Measurements from ENCODE around the gene SRMS. TPM values are rescaled to one million over a fixed set of nuclear protein-coding genes. Genes with fewer than 3 reads are reported as not detected.

The SRMS gene
- total RNA-seq, 1 experiment from 2014 or later: 3.2 TPM

DNA sequence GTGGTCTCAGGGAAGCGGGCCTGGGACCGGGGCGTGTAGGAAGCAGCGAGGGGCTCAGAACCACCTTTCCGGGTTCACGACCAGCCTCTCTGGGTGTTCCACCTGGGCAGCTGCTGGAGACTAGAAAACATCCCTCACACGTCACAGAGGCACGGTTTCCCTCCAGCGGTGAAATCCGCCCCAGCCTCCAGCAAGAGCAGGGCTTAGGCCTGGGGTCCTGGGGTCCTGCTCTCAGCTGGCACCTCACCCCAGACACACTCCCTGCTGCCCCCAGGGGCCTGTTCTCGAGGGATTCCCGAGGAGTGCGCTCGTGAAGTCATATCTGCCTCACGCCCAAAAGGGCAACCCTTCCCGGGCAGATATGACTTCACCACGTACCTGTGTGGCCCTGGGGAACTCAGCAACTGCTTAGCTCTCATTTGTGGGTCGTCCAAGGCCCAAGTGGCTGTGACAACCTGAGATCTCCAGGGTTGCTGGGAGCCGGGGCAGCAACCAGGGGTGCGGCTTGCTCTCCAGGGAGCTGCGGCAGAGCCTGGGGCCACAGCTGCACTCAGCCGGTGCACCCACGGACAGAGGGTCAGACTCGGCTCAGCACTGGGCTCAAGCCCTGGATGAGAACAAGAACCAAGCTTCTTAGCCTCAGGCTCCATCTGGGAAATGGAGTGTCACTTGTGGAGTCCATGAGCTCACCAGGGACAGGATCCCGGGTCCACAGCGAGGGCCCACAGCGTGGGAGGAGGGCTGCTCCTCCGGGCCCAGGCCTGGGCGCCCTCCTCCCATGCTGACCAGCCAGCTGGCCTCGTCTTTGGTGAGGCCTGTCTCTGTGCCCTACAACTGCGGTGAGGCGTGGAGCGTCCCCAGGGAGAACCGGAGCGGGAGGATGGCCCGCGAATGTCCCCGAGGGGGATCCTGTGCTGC lies 7.1 kb upstream of the SRMS start:
- intact Hi-C loops (cut with micrococcal nuclease): no loop called here

More for the DNA sequence above, 7.1 kb upstream of the SRMS start:
- ChIA-PET RAD21 (ENCODE audit: low non-redundant PET in 1 of 2, low total read pairs in 2 of 2, uncharacterized antibody in 2 of 2, unreplicated experiment in 2 of 2) (no interaction called here), CTCF (interaction anchor here (1.0 kb wide), 1 partner anchor 17 kb away, joined by 3 read pairs; the partner anchor contains the start of gene PTK6), POLR2A (interaction anchor here (0.7 kb wide), 1 partner anchor 13 kb away, joined by 3 read pairs; no protein-coding TSS in a partner anchor)
- DNase-seq (ENCODE audit: low read depth, low spot score): no peak
- H3K4me2 ChIP-seq (ENCODE audit: low read length): peak overlapping the region; percentile 100
- H3K4me1 ChIP-seq (ENCODE audit: control insufficient read depth in 1 of 2, insufficient read depth in 2 of 2, low read length in 2 of 2): peaks cover 12 to 20% of the 10 kb centered on the region in 2 experiments
- H3K9me2 ChIP-seq (ENCODE audit: insufficient read depth): no peaks in the 10 kb centered on the region
- no peaks in the 10 kb centered on the region for H3K36me3 ChIP-seq (ENCODE audit: control insufficient read depth in 1 of 2, insufficient read depth in 2 of 2, low read length in 2 of 2)
- no peaks in the 10 kb centered on the region for H3K27me3 ChIP-seq (ENCODE audit: insufficient read depth, low read length)
- no TSS peak for BruUV-seq (replicated peaks)
- H2AFZ ChIP-seq (ENCODE audit: low read depth, low read length, poor library complexity, severe bottlenecking): no peak overlapping the region
- ATAC-seq: no peak
- peak overlapping the region; percentile 57 to 72 for H3K4me3 ChIP-seq (replicated peaks in 1 of 2; ENCODE audit: low read depth in 1 of 2, low read length in 2 of 2)
- H3K9me3 ChIP-seq (ENCODE audit: control insufficient read depth in 1 of 2, insufficient read depth in 1 of 2, low read depth in 1 of 2, low read length in 2 of 2): no peaks in the 10 kb centered on the region
- TF ChIP-seq EGR1 (IDR thresholded peaks at IDR 0.05; ENCODE audit: low read depth) (no peak), CEBPB (IDR thresholded peaks at IDR 0.05; ENCODE audit: low read depth) (no peak), EZH2 (IDR thresholded peaks at IDR 0.05) (no peak), JUND (IDR thresholded peaks at IDR 0.05) (no peak), SRF (IDR thresholded peaks at IDR 0.05; ENCODE audit: low read depth) (no peak), ZFX (IDR thresholded peaks at IDR 0.05) (no peak), TCF7L2 (IDR thresholded peaks at IDR 0.05; ENCODE audit: borderline replicate concordance, extremely low read depth, insufficient read depth, insufficient read length) (no peak), FOSL1 (IDR thresholded peaks at IDR 0.05; ENCODE audit: low read depth) (no peak), ELF1 (IDR thresholded peaks at IDR 0.05; ENCODE audit: borderline replicate concordance, low read depth) (no peak), POLR2AphosphoS5 (IDR thresholded peaks at IDR 0.05; ENCODE audit: low read depth, low read length) (no peak), RAD21 (IDR thresholded peaks at IDR 0.05; ENCODE audit: low read depth) (no peak), ZNF274 (IDR thresholded peaks at IDR 0.05; ENCODE audit: low read depth, low read length) (no peak), SIN3A (IDR thresholded peaks at IDR 0.05; ENCODE audit: low read depth) (no peak)
- TF ChIP-seq, protein P1, sequence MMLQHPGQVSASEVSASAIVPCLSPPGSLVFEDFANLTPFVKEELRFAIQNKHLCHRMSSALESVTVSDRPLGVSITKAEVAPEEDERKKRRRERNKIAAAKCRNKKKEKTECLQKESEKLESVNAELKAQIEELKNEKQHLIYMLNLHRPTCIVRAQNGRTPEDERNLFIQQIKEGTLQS (IDR thresholded peaks at IDR 0.05): no peak
- TF ChIP-seq, protein P2, sequence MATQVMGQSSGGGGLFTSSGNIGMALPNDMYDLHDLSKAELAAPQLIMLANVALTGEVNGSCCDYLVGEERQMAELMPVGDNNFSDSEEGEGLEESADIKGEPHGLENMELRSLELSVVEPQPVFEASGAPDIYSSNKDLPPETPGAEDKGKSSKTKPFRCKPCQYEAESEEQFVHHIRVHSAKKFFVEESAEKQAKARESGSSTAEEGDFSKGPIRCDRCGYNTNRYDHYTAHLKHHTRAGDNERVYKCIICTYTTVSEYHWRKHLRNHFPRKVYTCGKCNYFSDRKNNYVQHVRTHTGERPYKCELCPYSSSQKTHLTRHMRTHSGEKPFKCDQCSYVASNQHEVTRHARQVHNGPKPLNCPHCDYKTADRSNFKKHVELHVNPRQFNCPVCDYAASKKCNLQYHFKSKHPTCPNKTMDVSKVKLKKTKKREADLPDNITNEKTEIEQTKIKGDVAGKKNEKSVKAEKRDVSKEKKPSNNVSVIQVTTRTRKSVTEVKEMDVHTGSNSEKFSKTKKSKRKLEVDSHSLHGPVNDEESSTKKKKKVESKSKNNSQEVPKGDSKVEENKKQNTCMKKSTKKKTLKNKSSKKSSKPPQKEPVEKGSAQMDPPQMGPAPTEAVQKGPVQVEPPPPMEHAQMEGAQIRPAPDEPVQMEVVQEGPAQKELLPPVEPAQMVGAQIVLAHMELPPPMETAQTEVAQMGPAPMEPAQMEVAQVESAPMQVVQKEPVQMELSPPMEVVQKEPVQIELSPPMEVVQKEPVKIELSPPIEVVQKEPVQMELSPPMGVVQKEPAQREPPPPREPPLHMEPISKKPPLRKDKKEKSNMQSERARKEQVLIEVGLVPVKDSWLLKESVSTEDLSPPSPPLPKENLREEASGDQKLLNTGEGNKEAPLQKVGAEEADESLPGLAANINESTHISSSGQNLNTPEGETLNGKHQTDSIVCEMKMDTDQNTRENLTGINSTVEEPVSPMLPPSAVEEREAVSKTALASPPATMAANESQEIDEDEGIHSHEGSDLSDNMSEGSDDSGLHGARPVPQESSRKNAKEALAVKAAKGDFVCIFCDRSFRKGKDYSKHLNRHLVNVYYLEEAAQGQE (IDR thresholded peaks at IDR 0.05; ENCODE audit: low read depth): no peak
- H3K79me2 ChIP-seq (ENCODE audit: insufficient read depth, low read length): no peaks in the 10 kb centered on the region
- H3K9ac ChIP-seq (ENCODE audit: low read length): peak overlapping the region; percentile 73
- no peaks in the 10 kb centered on the region for H4K20me1 ChIP-seq (ENCODE audit: insufficient read depth)
- H3K27ac ChIP-seq (ENCODE audit: low read depth, low read length): peak overlapping the region; percentile 22; the same call in 1 of the 2 replicates
